Fibroblast of gingiva (primary cell): ENCODE results near the gene GSE1.

Experiments
- DNase-seq: peaks from one replicate; pipeline ENCODE4 v3.0.0-alpha.2; 2011; ENCODE audit warnings: low read depth

Gene GSE1

GRCh38 chr16:85661740-85662481 lies 48.8 kb downstream of the GSE1 start:
- no peak for DNase-seq

GRCh38 chr16:85662482-85662812 lies 49.3 kb downstream of the GSE1 start:
- no peak for DNase-seq

GRCh38 chr16:85662976-85663830 lies 50.1 kb downstream of the GSE1 start:
- DNase-seq, result no peak

- no peak for DNase-seq
Measured at GRCh38 chr16:85663891-85664321, 50.8 kb downstream of the GSE1 start.

GRCh38 chr16:85664580-85665372 lies 51.7 kb downstream of the GSE1 start:
- DNase-seq, result no peak

- no peak for DNase-seq
Measured at GRCh38 chr16:85665373-85665740, 52.2 kb downstream of the GSE1 start.

- DNase-seq, result no peak
Measured at GRCh38 chr16:85665929-85666328, 52.8 kb downstream of the GSE1 start.

GRCh38 chr16:85667261-85667660 lies 54.1 kb downstream of the GSE1 start:
- DNase-seq, result no peak

GRCh38 chr16:85667841-85668413 lies 54.8 kb downstream of the GSE1 start:
- DNase-seq, result no peak

GRCh38 chr16:85668676-85669424 lies 55.7 kb downstream of the GSE1 start:
- no peak for DNase-seq

- DNase-seq, result no peak
Measured at GRCh38 chr16:85670840-85671239, 57.7 kb downstream of the GSE1 start.

GRCh38 chr16:85673529-85674417 lies 60.7 kb downstream of the GSE1 start:
- peak; percentile 22 for DNase-seq

- DNase-seq, result no peak
Measured at GRCh38 chr16:85674418-85674755, 61.3 kb downstream of the GSE1 start.

GRCh38 chr16:85674828-85675227 lies 61.7 kb downstream of the GSE1 start:
- no peak for DNase-seq

- peak; percentile 30 for DNase-seq
Measured at GRCh38 chr16:85675251-85675874, 62.2 kb downstream of the GSE1 start.

GRCh38 chr16:85676466-85676865 lies 63.3 kb downstream of the GSE1 start:
- no peak for DNase-seq

GRCh38 chr16:85677383-85677967 lies 64.4 kb downstream of the GSE1 start:
- no peak for DNase-seq

- no peak for DNase-seq
Measured at GRCh38 chr16:85678016-85678415, 64.9 kb downstream of the GSE1 start.

GRCh38 chr16:85678821-85679220 lies 65.7 kb downstream of the GSE1 start:
- no peak for DNase-seq

GRCh38 chr16:85679870-85680269 lies 66.7 kb downstream of the GSE1 start:
- no peak for DNase-seq
